CD14-positive monocyte (primary cell): ENCODE data around the gene CFD. TPM values are rescaled to one million over a fixed set of nuclear protein-coding genes. Genes with fewer than 3 reads are reported as not detected.
"Not testable (repeated sequence)": the region's sequence is repeated elsewhere in the genome, so short reads cannot be mapped to it uniquely, and the experiment has no call there.

Experiments used
- DNase-seq, 3 donors: peaks; one replicate each; pipeline ENCODE4 v3.0.0-alpha.2; 2011 to 2022
- H2AFZ ChIP-seq: 2 replicates; pipeline ENCODE4 v1.6.0; 2012; ENCODE audit warnings: mild to moderate bottlenecking, low read depth, low read length, inconsistent platforms; ENCODE audit not compliant: insufficient read depth, poor library complexity, severe bottlenecking
- H3K27ac ChIP-seq, 2 donors: 1 replicate in 1 of 2; 2 replicates in 1 of 2; pipeline ENCODE4 v1.5.1; 2012 to 2013; ENCODE audit warnings: low read length in 2 of 2, control low read depth in 1 of 2, inconsistent platforms in 1 of 2, low read depth in 1 of 2, mild to moderate bottlenecking in 1 of 2
- H3K27me3 ChIP-seq, 2 donors: one replicate each; pipeline versions ENCODE4 v1.6.0 to v1.6.1; 2011 to 2013; ENCODE audit warnings: low read length in 2 of 2; ENCODE audit not compliant: control insufficient read depth in 2 of 2, insufficient read depth in 2 of 2
- H3K36me3 ChIP-seq, 2 donors: replicated peaks in 1 of 2; 1 replicate in 1 of 2; 2 replicates in 1 of 2; pipeline versions ENCODE4 v1.5.1 to v1.6.1; 2012 to 2013; ENCODE audit warnings: low read length in 2 of 2, control low read depth in 1 of 2, inconsistent platforms in 1 of 2, mild to moderate bottlenecking in 1 of 2; ENCODE audit not compliant: insufficient read depth in 2 of 2, control insufficient read depth in 1 of 2
- H3K4me1 ChIP-seq, 2 donors: 1 replicate in 1 of 2; 2 replicates in 1 of 2; pipeline versions ENCODE4 v1.5.1 to v1.6.1; 2012 to 2013; ENCODE audit warnings: low read length in 2 of 2, control low read depth in 1 of 2, inconsistent platforms in 1 of 2, mild to moderate bottlenecking in 1 of 2, moderate library complexity in 1 of 2; ENCODE audit not compliant: insufficient read depth in 2 of 2, control insufficient read depth in 1 of 2
- H3K4me2 ChIP-seq: replicated peaks from 2 replicates; pipeline ENCODE3; 2012; ENCODE audit warnings: low read length, moderate library complexity, mild to moderate bottlenecking; ENCODE audit not compliant: poor library complexity, severe bottlenecking; ENCODE audit errors: extremely low read depth
- H3K4me3 ChIP-seq, 3 experiments: fragments of 200-600 bp in 1 of 3; sonication (generic) in 1 of 3; replicated peaks in 1 of 3; 1 replicate in 2 of 3; 2 replicates in 1 of 3; pipeline ENCODE4 v1.5.1; 2011 to 2013; ENCODE audit warnings: low read length in 3 of 3, mild to moderate bottlenecking in 3 of 3, control low read depth in 2 of 3, low read depth in 2 of 3, inconsistent platforms in 1 of 3, moderate library complexity in 1 of 3
- H3K79me2 ChIP-seq: 2 replicates; pipeline ENCODE4 v1.6.0; 2012; ENCODE audit warnings: mild to moderate bottlenecking, control low read depth, inconsistent platforms, low read length, moderate library complexity; ENCODE audit not compliant: insufficient read depth
- H3K9ac ChIP-seq: 2 replicates; pipeline ENCODE4 v1.6.0; 2017; ENCODE audit warnings: low read length, mild to moderate bottlenecking; ENCODE audit not compliant: insufficient read depth, poor library complexity, severe bottlenecking
- H3K9me3 ChIP-seq, 2 donors: replicated peaks in 1 of 2; 1 replicate in 1 of 2; 2 replicates in 1 of 2; pipeline versions ENCODE4 v1.5.1 to v1.6.1; 2012 to 2013; ENCODE audit warnings: low read length in 2 of 2, control low read depth in 1 of 2; ENCODE audit not compliant: control insufficient read depth in 1 of 2, insufficient read depth in 1 of 2
- H4K20me1 ChIP-seq: 2 replicates; pipeline ENCODE4 v1.6.0; 2012; ENCODE audit warnings: mild to moderate bottlenecking, low read length, control low read depth, moderate library complexity; ENCODE audit not compliant: insufficient read depth
- H3K27ac Mint-ChIP-seq, 7 donors: one replicate each; pipeline ENCODE4 v1.8.0; 2020; ENCODE audit warnings: mild to moderate bottlenecking in 7 of 7, mixed read lengths in 7 of 7, moderate library complexity in 6 of 7, inconsistent platforms in 2 of 7
- H3K27me3 Mint-ChIP-seq, 3 donors: one replicate each; pipeline ENCODE4 v1.8.0; 2021 to 2022; ENCODE audit warnings: low read depth in 3 of 3, mild to moderate bottlenecking in 3 of 3, mixed read lengths in 3 of 3, moderate library complexity in 3 of 3, inconsistent platforms in 1 of 3
- H3K36me3 Mint-ChIP-seq, 2 donors: one replicate each; pipeline ENCODE4 v1.8.0; 2020; ENCODE audit warnings: mixed read lengths in 2 of 2, inconsistent platforms in 1 of 2, mild to moderate bottlenecking in 1 of 2
- H3K4me1 Mint-ChIP-seq: one replicate; pipeline ENCODE4 v1.8.0; 2020; ENCODE audit warnings: mild to moderate bottlenecking, mixed read lengths
- H3K4me3 Mint-ChIP-seq, 2 donors: one replicate each; pipeline ENCODE4 v1.8.0; 2020; ENCODE audit warnings: mild to moderate bottlenecking in 2 of 2, mixed read lengths in 2 of 2, moderate library complexity in 1 of 2
- H3K9me3 Mint-ChIP-seq, 7 donors: one replicate each; pipeline ENCODE4 v1.8.0; 2020 to 2022; ENCODE audit warnings: mixed read lengths in 7 of 7, mild to moderate bottlenecking in 6 of 7, moderate library complexity in 6 of 7, inconsistent platforms in 2 of 7
- CTCF ChIP-seq: fragments of 200-600 bp; IDR thresholded peaks from one replicate; pipeline ENCODE4 v1.8.0; 2022; ENCODE audit warnings: antibody characterized with exemption, mild to moderate bottlenecking
- WGBS: methylation state at CpG from one replicate; pipeline ENCODE4 v1.1.5; 2013; ENCODE audit warnings: missing lambda C conversion rate; ENCODE audit not compliant: insufficient coverage; 5-methylcytosine and 5-hydroxymethylcytosine counted together
- intact Hi-C, 2 donors: fragments of 100-400 bp; cut with micrococcal nuclease; formaldehyde crosslinking; loops; one replicate each; pipeline versions ENCODE4 v1.15.0 to v1.15.1; 2023
- polyA plus RNA-seq, 3 donors: library from polyadenylated mRNA; depleted of rRNA in 1 of 3; unstranded in 2 of 3; stranded (reverse) in 1 of 3; fragments of 300-500 nt in 2 of 3; fragments of >200 nt in 1 of 3; fragmentation: Illumina TruSeq in 2 of 3; gene quantifications; 1 replicate in 2 of 3; 2 replicates in 1 of 3; pipeline ENCODE4 v1.2.3, GENCODE V29; 2012 to 2021

Gene CFD
- polyA plus RNA-seq, 3 donors: 272 to 862 (median 654) TPM

DNA sequence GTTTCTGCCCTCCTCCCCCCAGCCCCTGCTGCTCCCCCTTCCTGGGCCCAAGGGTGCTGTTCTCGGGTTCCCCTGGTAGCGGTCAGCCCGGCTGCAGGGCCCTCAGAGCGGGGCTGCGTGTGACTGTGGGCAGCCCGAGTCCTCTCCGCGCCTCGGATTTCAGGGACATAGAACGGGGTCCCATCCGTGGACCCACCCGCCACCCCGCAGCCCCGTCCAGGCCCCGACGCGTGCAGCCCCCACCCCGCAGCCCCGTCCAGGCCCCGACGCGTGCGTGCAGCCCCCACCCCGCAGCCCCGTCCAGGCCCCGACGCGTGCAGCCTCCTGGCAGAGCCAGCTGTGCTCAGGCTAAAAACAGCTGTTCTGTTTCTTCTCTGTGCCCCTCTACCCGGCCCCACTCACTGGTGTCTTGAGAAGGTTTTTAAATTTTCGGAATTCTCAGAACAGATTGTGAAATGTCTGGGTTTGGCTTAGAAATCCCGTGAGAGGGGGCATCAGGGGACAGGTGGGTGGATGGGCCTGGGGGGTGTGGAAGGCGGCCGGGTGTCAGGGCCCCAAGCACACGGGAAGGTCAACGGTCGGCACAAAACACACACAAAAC lies 24.2 kb upstream of the CFD start:
- H3K27me3 ChIP-seq: peaks cover 0 to 15% of the 10 kb centered on the region in 2 donors
- H4K20me1 ChIP-seq: no peaks in the 10 kb centered on the region
- H3K9me3 Mint-ChIP-seq: peaks cover 0 to 11% (median 2%) of the 10 kb centered on the region in 7 donors
- no peak overlapping the region for H3K27ac ChIP-seq
- WGBS: 76% methylated on average over 28 of the region's 36 CpGs
- peak overlapping the region; percentile 37 to 86 for H3K4me3 Mint-ChIP-seq
- H3K27ac Mint-ChIP-seq: peak overlapping the region in 1 of 7 donors; percentile 73
- H3K9me3 ChIP-seq: no peaks in the 10 kb centered on the region
- H2AFZ ChIP-seq: no peak overlapping the region
- H3K79me2 ChIP-seq: peaks cover 19% of the 10 kb centered on the region
- no peak for TF ChIP-seq CTCF
- H3K36me3 Mint-ChIP-seq: peaks cover 0 to 7% of the 10 kb centered on the region in 2 donors
- DNase-seq: no peak
- H3K4me1 Mint-ChIP-seq: peaks cover 47% of the 10 kb centered on the region
- peaks cover 15 to 37% (median 18%) of the 10 kb centered on the region in 3 donors for H3K27me3 Mint-ChIP-seq
- no peak overlapping the region for H3K9ac ChIP-seq
- peaks cover 38 to 43% of the 10 kb centered on the region in 2 donors for H3K4me1 ChIP-seq
- H3K4me2 ChIP-seq: no peak overlapping the region
- intact Hi-C loops: no loop called here
- H3K4me3 ChIP-seq: no peak overlapping the region
- H3K36me3 ChIP-seq: no peaks in the 10 kb centered on the region

- peaks cover 65% of the 10 kb centered on the region for H3K4me1 Mint-ChIP-seq
- Histone ChIP-seq H3K4me1 (peaks cover 54 to 70% of the 10 kb centered on the region in 2 donors), H4K20me1 (peaks cover 5% of the 10 kb centered on the region), H3K79me2 (peaks cover 48% of the 10 kb centered on the region), H3K4me2 (peak within 1 kb of the TSS; percentile 70), H3K36me3 (no peaks in the 10 kb centered on the region), H3K9ac (no peak within 1 kb of the TSS), H3K27me3 (peaks cover 0 to 23% of the 10 kb centered on the region in 2 donors), H3K27ac (no peak within 1 kb of the TSS), H3K9me3 (no peaks in the 10 kb centered on the region), H2AFZ (no peak within 1 kb of the TSS), H3K4me3 (peak within 1 kb of the TSS in 1 of 3 experiments; percentile 51)
- H3K36me3 Mint-ChIP-seq: peaks cover 0 to 8% of the 10 kb centered on the region in 2 donors
- peaks cover 0 to 17% (median 3%) of the 10 kb centered on the region in 7 donors for H3K9me3 Mint-ChIP-seq
- 10% methylated on average over 19 of the region's 24 CpGs for WGBS
- H3K27me3 Mint-ChIP-seq: peaks cover 41 to 53% (median 50%) of the 10 kb centered on the region in 3 donors
- intact Hi-C loops: no loop called here
- H3K27ac Mint-ChIP-seq: peak within 1 kb of the TSS in 3 of 7 donors; percentile 23 to 56 (median 46)
- peak; percentile 59 to 83 (median 80) for DNase-seq
- H3K4me3 Mint-ChIP-seq: peak within 1 kb of the TSS in 1 of 2 donors; percentile 59
- TF ChIP-seq CTCF: no peak
Observed at GRCh38 chr19:840519-841206, 18.8 kb upstream of the CFD start, which contains the start of gene PRTN3. Gene PRTN3 (plus strand): TSS chr19:840999. CDS start chr19:841009, 10 bp downstream.

GRCh38 chr19:842802-843179 lies 16.7 kb upstream of the CFD start:
- Histone ChIP-seq H3K4me1 (peaks cover 49 to 69% of the 10 kb centered on the region in 2 donors), H3K79me2 (peaks cover 48% of the 10 kb centered on the region), H3K27me3 (peaks cover 0 to 19% of the 10 kb centered on the region in 2 donors)
- WGBS: 64% methylated on average over 2 of the region's 7 CpGs
- H3K4me3 ChIP-seq, H3K27ac ChIP-seq, H3K27ac Mint-ChIP-seq, DNase-seq, H3K36me3 Mint-ChIP-seq, H3K9me3 Mint-ChIP-seq, H3K4me2 ChIP-seq, H4K20me1 ChIP-seq, H3K36me3 ChIP-seq, H2AFZ ChIP-seq, intact Hi-C loops, H3K9me3 ChIP-seq, H3K9ac ChIP-seq: not testable (repeated sequence)
- H3K4me3 Mint-ChIP-seq: peak overlapping the region; percentile 45 to 74
- H3K4me1 Mint-ChIP-seq: peaks cover 66% of the 10 kb centered on the region
- peaks cover 42 to 53% (median 44%) of the 10 kb centered on the region in 3 donors for H3K27me3 Mint-ChIP-seq
